Ramos (cell line): Measurements from ENCODE around the gene DDX20.

Experiments used
- in situ Hi-C: fragments of 300-500 bp; cut with MboI; formaldehyde crosslinking; loops from one replicate; pipeline ENCODE4 v1.14.3; 2022; ENCODE audit warnings: low sequenced_read_pairs; ENCODE audit not compliant: unreplicated experiment

The DDX20 gene

GRCh38 chr1:111814305-111814628, 58.6 kb downstream of the DDX20 start:
- in situ Hi-C loops = no loop called here

GRCh38 chr1:111814642-111815041, 58.9 kb downstream of the DDX20 start:
- in situ Hi-C loops = no loop called here
